ENCODE measurements around the gene DDX52.

The DDX52 gene

DNA sequence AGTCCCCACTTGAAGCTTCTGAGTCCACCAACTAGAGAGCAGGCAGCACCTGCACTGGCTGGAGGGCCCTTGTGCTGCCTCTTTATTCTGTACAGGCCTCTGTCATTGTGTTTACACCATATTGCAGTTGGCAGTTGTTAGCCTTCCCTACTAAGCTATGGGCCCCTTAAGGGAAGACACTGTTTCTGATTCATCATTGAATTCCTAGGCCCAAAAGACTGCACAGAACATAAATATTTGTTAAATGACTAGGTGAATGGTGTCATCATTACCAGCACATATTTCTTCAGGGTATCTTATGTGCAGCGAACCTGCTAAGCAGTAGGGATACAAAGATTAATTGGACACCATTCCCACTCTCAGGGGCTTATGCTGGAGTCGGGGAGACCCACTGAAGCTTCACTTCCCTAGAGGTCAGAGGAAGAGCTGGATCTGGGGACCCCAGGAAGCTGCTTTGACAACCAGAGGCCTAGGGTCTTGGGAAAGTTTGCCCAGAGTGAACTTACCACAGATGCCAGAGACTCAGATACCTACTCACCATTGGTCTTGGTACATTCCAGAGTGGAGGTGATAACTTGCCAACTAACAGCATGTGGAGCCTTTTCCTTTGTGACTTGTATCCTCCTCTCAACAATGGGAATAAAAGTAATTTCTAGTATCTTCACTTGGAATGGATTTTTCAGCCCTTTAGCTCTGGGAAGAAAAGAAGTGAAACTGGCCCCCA, 28.7 kb upstream of the DDX52 start:
- H3K4me1 ChIP-seq (ENCODE audit: control insufficient read depth, insufficient read depth, low read length): no peaks in the 10 kb centered on the region
- H3K9ac ChIP-seq (ENCODE audit: low read length): no peak overlapping the region
- H3K4me3 ChIP-seq (ENCODE audit: low read length): no peak overlapping the region
- H3K27ac ChIP-seq (ENCODE audit: low read depth, low read length): no peak overlapping the region
- no peaks in the 10 kb centered on the region for H3K27me3 ChIP-seq (ENCODE audit: control insufficient read depth, insufficient read depth, low read length)
- H3K36me3 ChIP-seq (ENCODE audit: control insufficient read depth, insufficient read depth, low read length): no peaks in the 10 kb centered on the region

DNA sequence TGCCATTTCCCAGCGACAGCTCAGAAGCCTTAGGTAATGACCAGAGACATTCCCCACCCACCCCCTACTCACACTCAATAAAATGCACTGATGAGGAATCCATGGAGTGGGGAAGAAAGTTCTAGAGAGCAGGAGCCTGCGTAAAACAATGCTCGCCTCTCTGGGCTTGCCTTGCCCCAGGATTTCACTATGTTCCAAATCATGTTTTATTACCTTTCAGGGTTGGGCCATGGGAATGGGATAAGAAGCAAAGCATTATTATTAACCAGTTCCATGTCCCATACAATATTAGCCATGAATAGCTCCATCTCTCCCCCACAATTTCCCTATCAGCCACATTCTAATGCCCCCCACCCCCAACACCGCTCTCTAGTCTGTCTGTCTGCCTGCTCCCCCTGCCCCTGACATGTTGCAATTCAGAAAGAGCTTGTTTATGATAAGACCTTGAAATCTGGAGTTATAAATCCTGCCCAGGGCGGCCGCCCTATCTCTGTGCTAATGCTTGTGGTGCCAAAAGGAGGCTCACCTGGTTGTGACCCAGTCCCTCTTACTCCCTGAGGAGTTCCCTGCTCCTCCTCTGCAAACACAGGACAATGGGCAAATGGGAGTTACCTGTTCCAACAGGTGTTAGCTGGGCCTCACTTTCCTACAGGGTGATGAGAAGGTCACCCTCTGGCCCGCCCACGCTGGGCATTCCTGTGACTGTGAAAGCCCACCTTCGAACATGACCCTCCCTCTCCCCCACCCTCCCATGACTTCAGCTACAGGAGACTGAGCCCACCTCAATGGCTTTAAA, 28.0 kb upstream of the DDX52 start:
- H3K4me1 ChIP-seq (ENCODE audit: control insufficient read depth, insufficient read depth, low read length): no peaks in the 10 kb centered on the region
- H3K4me3 ChIP-seq (ENCODE audit: low read length): no peak overlapping the region
- no peaks in the 10 kb centered on the region for H3K27me3 ChIP-seq (ENCODE audit: control insufficient read depth, insufficient read depth, low read length)
- no peaks in the 10 kb centered on the region for H3K36me3 ChIP-seq (ENCODE audit: control insufficient read depth, insufficient read depth, low read length)
- no peak overlapping the region for H3K27ac ChIP-seq (ENCODE audit: low read depth, low read length)
- H3K9ac ChIP-seq (ENCODE audit: low read length): no peak overlapping the region

DNA sequence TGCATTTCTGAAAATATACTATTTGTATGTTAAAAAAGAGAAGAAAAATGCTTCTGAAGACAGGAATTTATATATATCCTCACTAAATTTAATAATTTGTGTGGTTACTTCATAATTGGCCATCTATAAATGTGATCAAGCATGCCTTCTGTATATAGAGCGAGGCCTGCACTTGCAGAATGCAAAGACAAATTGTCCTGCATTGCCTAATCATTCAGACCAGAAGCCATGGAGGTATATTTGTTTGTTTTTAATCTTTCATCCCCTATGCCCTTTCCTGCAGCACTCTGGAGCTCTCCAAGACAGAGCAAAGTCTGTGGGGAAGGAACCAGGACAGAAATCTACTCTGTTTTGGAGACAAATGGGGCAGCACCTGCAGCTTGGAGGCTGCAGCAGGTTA, 23.8 kb upstream of the DDX52 start:
- no peaks in the 10 kb centered on the region for H3K36me3 ChIP-seq (ENCODE audit: control insufficient read depth, insufficient read depth, low read length)
- no peak overlapping the region for H3K4me3 ChIP-seq (ENCODE audit: low read length)
- H3K27ac ChIP-seq (ENCODE audit: low read depth, low read length): no peak overlapping the region
- H3K4me1 ChIP-seq (ENCODE audit: control insufficient read depth, insufficient read depth, low read length): no peaks in the 10 kb centered on the region
- H3K27me3 ChIP-seq (ENCODE audit: control insufficient read depth, insufficient read depth, low read length): no peaks in the 10 kb centered on the region
- no peak overlapping the region for H3K9ac ChIP-seq (ENCODE audit: low read length)

DNA sequence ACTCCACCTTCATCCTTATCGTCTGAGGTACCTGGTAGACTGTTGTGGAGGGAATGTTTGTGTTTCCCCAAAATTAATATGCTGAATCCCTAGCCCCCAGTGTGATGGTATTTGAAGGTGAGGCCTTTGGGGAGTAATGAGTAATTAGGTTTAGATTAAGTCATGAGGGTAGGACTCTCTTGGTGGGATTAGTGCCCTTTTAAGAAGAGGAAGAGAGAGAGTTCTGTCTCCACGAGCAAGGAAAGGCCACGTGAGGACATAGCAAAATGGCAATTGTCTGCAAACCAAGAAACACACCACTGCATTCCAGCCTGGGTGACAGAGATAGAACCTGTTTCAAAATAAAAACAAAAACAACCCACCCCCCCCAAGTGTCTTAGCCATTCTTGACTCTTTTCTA, 21.0 kb upstream of the DDX52 start:
- no peaks in the 10 kb centered on the region for H3K36me3 ChIP-seq (ENCODE audit: control insufficient read depth, insufficient read depth, low read length)
- no peaks in the 10 kb centered on the region for H3K27me3 ChIP-seq (ENCODE audit: control insufficient read depth, insufficient read depth, low read length)
- H3K4me1 ChIP-seq (ENCODE audit: control insufficient read depth, insufficient read depth, low read length): no peaks in the 10 kb centered on the region
- H3K27ac ChIP-seq (ENCODE audit: low read depth, low read length): no peak overlapping the region
- H3K4me3 ChIP-seq (ENCODE audit: low read length): no peak overlapping the region
- H3K9ac ChIP-seq (ENCODE audit: low read length): no peak overlapping the region

DNA sequence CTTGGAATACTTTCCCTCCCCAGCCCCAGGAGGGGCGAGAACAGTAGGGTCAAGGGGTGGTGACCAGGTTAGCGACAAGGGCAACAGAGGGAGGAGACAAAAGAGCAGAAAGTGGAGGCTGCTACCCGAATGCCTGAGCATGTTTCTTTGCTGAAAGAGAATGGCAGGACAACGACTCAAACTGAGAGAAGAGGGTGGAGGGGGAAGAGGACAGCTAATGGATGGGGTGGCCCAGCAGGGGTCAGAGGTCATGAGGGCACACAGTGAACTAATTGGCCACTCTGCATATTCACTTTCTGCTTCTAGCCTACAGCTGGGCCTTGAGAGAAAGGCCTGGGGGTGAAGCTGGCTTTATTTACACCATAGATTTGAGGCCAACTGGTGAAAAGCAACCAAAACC, 19.1 kb upstream of the DDX52 start:
- Histone ChIP-seq H3K4me1 (ENCODE audit: control insufficient read depth, insufficient read depth, low read length) (no peaks in the 10 kb centered on the region), H3K4me3 (ENCODE audit: low read length) (no peak overlapping the region), H3K36me3 (ENCODE audit: control insufficient read depth, insufficient read depth, low read length) (no peaks in the 10 kb centered on the region), H3K27me3 (ENCODE audit: control insufficient read depth, insufficient read depth, low read length) (no peaks in the 10 kb centered on the region), H3K9ac (ENCODE audit: low read length) (no peak overlapping the region), H3K27ac (ENCODE audit: low read depth, low read length) (no peak overlapping the region)

DNA sequence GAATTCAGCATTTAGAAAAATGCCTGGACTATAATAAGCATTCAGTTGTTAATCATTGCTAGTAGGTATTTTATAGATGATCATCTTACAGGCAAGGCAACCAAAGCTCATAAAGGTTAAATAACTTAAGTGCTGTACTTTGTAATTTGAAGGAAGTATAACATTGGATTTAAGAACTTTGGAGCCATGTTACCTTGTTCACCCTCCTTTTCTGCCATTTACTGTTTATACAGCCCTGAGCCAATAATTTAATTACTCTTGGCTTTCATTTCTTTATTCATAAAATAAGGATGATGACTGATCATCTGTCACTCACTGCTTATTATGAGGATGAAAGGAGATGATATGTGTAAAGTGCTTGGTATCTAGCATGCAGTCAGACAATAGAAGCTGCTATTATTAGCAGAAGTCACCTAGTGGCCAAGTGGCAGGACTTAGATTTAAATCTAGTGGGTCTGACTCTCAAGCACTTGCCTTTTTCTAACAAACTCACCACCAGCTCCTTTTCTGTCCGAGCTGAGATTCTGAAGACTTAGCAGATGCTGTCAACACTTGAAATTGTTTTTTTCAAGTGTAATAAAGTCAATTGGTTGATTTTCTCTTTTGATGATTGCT, 18.3 kb upstream of the DDX52 start:
- Histone ChIP-seq H3K9ac (ENCODE audit: low read length) (no peak overlapping the region), H3K4me1 (ENCODE audit: control insufficient read depth, insufficient read depth, low read length) (no peaks in the 10 kb centered on the region), H3K27me3 (ENCODE audit: control insufficient read depth, insufficient read depth, low read length) (no peaks in the 10 kb centered on the region), H3K36me3 (ENCODE audit: control insufficient read depth, insufficient read depth, low read length) (no peaks in the 10 kb centered on the region), H3K4me3 (ENCODE audit: low read length) (no peak overlapping the region), H3K27ac (ENCODE audit: low read depth, low read length) (no peak overlapping the region)

DNA sequence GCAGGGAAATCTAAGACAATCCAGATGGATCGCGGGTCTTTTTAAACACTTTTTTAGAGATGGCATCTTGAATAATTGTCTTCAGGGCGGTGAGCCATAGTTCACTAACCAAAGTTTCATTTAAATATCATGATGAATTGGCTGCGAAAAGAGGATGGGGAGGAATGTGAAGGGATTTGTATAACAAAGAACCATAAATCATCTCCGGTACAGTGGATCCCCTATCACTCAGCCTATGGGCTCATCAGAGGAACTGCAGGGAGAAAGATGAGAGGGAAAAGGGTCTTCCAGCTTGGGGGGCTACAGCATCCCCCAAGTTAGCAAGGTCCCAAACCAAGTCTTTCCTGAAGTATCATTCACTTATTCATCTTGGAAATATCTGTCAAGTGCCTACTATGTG, 16.7 kb upstream of the DDX52 start:
- Histone ChIP-seq H3K9ac (ENCODE audit: low read length) (no peak overlapping the region), H3K27me3 (ENCODE audit: control insufficient read depth, insufficient read depth, low read length) (no peaks in the 10 kb centered on the region), H3K36me3 (ENCODE audit: control insufficient read depth, insufficient read depth, low read length) (no peaks in the 10 kb centered on the region), H3K4me3 (ENCODE audit: low read length) (no peak overlapping the region), H3K27ac (ENCODE audit: low read depth, low read length) (no peak overlapping the region), H3K4me1 (ENCODE audit: control insufficient read depth, insufficient read depth, low read length) (no peaks in the 10 kb centered on the region)

DNA sequence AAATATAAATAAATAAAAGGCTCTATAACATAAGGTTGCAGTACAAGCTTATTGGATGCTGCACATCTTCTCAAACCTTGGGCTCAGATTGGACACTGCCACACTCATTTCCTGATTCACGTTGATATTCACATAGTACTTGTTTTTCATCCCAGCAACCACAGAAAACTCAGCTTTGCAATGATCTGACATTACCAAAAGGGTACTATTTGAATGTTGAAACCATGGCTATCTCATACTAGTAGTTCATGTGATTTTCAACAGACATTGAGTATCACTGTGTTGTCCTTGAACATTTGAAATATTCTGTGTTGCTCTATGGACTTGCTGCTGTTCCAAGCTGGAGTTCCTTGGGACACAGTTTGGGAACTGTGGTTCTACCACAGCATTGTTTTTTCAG, 14.0 kb upstream of the DDX52 start:
- Histone ChIP-seq H3K27ac (ENCODE audit: low read depth, low read length) (no peak overlapping the region), H3K4me3 (ENCODE audit: low read length) (no peak overlapping the region), H3K36me3 (ENCODE audit: control insufficient read depth, insufficient read depth, low read length) (no peaks in the 10 kb centered on the region), H3K4me1 (ENCODE audit: control insufficient read depth, insufficient read depth, low read length) (no peaks in the 10 kb centered on the region), H3K27me3 (ENCODE audit: control insufficient read depth, insufficient read depth, low read length) (no peaks in the 10 kb centered on the region), H3K9ac (ENCODE audit: low read length) (no peak overlapping the region)

DNA sequence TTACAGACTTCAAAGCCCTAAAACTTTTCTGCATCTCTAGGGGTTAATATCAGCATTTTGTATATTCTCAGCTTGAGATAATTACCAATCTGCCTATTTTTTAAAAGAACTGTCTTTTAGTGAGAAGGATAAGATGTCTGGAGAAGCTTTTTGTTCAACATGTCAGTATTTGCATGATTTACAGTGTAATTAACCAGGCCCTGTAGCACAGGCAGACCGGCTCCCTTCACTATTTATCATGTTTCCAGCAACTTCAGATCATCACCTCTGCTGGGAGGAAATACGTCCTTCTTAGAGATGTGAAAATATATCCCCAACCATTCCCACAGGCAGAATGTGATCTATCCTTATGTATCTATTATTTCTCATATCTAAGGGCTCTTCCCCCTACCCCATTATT, 8.6 kb upstream of the DDX52 start:
- Histone ChIP-seq H3K27me3 (ENCODE audit: control insufficient read depth, insufficient read depth, low read length) (no peaks in the 10 kb centered on the region), H3K4me3 (ENCODE audit: low read length) (no peak overlapping the region), H3K27ac (ENCODE audit: low read depth, low read length) (no peak overlapping the region), H3K9ac (ENCODE audit: low read length) (no peak overlapping the region), H3K36me3 (ENCODE audit: control insufficient read depth, insufficient read depth, low read length) (no peaks in the 10 kb centered on the region), H3K4me1 (ENCODE audit: control insufficient read depth, insufficient read depth, low read length) (no peaks in the 10 kb centered on the region)

DNA sequence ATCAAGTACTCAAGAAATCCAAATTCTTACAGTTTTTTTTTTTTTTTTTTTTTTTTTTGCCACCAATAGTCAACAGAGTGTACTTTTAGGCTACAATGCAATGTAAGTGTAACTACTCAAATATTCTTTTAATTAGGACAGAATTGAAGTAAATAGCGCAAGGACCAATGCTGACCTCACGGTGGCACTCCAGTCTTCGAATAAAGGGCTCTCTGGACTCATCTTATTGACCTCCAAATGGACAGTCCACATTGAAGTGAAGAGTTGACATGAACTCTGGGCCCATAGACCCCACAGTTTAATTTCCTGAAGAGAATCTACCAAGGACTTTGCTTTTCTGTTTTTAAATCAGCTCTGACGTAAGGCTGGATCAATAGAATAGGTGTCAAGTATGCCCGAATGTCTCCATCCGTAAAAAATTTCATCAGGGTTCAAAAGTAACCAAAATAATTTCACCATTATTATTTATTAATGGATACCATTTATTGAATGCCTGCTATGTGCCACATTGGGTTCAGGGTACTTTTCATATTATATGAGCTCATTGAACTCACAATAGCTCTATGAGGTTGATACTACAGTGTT, 7.3 kb upstream of the DDX52 start:
- H3K27ac ChIP-seq (ENCODE audit: low read depth, low read length): no peak overlapping the region
- H3K4me1 ChIP-seq (ENCODE audit: control insufficient read depth, insufficient read depth, low read length): no peaks in the 10 kb centered on the region
- H3K4me3 ChIP-seq (ENCODE audit: low read length): no peak overlapping the region
- no peak overlapping the region for H3K9ac ChIP-seq (ENCODE audit: low read length)
- no peaks in the 10 kb centered on the region for H3K27me3 ChIP-seq (ENCODE audit: control insufficient read depth, insufficient read depth, low read length)
- H3K36me3 ChIP-seq (ENCODE audit: control insufficient read depth, insufficient read depth, low read length): no peaks in the 10 kb centered on the region

DNA sequence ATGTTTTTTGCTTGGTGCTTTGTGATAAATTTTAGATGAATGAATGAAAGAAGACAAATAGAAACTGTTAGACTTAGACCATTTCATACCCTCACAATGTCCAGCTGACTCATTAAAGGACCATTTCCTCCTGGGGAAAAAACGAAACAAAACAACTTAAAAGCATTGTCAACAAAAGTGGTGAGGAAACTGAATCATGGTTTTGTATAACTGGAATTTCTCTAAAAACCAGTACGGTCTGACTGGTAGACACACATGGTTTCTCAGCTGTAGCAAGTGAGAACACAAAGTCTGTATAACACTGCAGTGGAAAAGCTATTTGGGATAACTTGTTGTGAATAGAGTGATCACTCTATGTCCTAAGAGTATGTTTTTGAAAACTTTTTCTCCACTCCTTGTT, 5.3 kb upstream of the DDX52 start:
- H3K27ac ChIP-seq (ENCODE audit: low read depth, low read length): no peak overlapping the region
- H3K9ac ChIP-seq (ENCODE audit: low read length): no peak overlapping the region

DNA sequence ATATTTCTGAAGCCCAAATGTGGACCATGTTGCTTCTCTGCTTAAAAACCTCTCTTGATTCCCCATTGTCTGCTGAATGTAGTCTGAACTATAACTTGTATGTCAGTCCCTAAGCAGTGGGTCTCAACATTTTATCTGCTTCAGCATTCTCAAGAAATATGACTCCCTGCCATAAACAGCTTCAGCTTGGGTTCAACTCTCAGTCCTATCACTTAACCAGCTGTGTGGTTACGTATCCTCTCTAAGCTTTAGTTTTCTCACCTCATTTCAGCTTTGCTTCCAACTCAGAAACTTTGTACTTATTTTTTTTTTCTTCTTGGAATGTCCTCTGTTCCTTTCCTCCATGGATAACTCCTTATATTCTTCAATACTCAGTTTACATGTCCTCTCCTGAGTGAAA, 4.6 kb upstream of the DDX52 start:
- no peaks in the 10 kb centered on the region for H3K36me3 ChIP-seq (ENCODE audit: control insufficient read depth, insufficient read depth, low read length)
- H3K27me3 ChIP-seq (ENCODE audit: control insufficient read depth, insufficient read depth, low read length): no peaks in the 10 kb centered on the region
- no peaks in the 10 kb centered on the region for H3K4me1 ChIP-seq (ENCODE audit: control insufficient read depth, insufficient read depth, low read length)
- H3K9ac ChIP-seq (ENCODE audit: low read length): no peak overlapping the region
- no peak overlapping the region for H3K27ac ChIP-seq (ENCODE audit: low read depth, low read length)
- no peak overlapping the region for H3K4me3 ChIP-seq (ENCODE audit: low read length)

More for the DNA sequence above, 5.3 kb upstream of the DDX52 start:
- no peaks in the 10 kb centered on the region for H3K4me1 ChIP-seq (ENCODE audit: control insufficient read depth, insufficient read depth, low read length)
- H3K27me3 ChIP-seq (ENCODE audit: control insufficient read depth, insufficient read depth, low read length): no peaks in the 10 kb centered on the region
- no peak overlapping the region for H3K4me3 ChIP-seq (ENCODE audit: low read length)
- no peaks in the 10 kb centered on the region for H3K36me3 ChIP-seq (ENCODE audit: control insufficient read depth, insufficient read depth, low read length)

Data from rectal smooth muscle tissue (tissue), 1 donor.